ENCODE results near the gene DAZAP2.
"Not testable (repeated sequence)": the region's sequence is repeated elsewhere in the genome, so short reads cannot be mapped to it uniquely, and the experiment has no call there.

DAZAP2 gene

GRCh38 chr12:51225234-51225633 lies 13.4 kb upstream of the DAZAP2 start:
- TF ChIP-seq ZFX (IDR thresholded peaks at IDR 0.05): no peak
- TF ChIP-seq CTCF (conservative IDR thresholded peaks at IDR 0.05): no peak
- H3K27ac ChIP-seq: no peak overlapping the region

GRCh38 chr12:51225771-51226170 lies 12.9 kb upstream of the DAZAP2 start:
- no peak overlapping the region for H3K27ac ChIP-seq
- TF ChIP-seq ZFX (IDR thresholded peaks at IDR 0.05) (no peak), CTCF (conservative IDR thresholded peaks at IDR 0.05) (no peak)

GRCh38 chr12:51227112-51227511 lies 11.5 kb upstream of the DAZAP2 start:
- H3K27ac ChIP-seq: not testable (repeated sequence)

GRCh38 chr12:51227962-51228361 lies 10.7 kb upstream of the DAZAP2 start:
- no peak for TF ChIP-seq ZFX (IDR thresholded peaks at IDR 0.05)
- no peak for TF ChIP-seq CTCF (conservative IDR thresholded peaks at IDR 0.05)
- no peak overlapping the region for H3K27ac ChIP-seq

- TF ChIP-seq ZFX (IDR thresholded peaks at IDR 0.05) (no peak), CTCF (conservative IDR thresholded peaks at IDR 0.05) (no peak)
- H3K27ac ChIP-seq: no peak overlapping the region
Observed at GRCh38 chr12:51229116-51229809, 9.4 kb upstream of the DAZAP2 start.

GRCh38 chr12:51232642-51233041 lies 6.0 kb upstream of the DAZAP2 start:
- H3K27ac ChIP-seq: no peak overlapping the region
- no peak for TF ChIP-seq ZFX (IDR thresholded peaks at IDR 0.05)
- no peak for TF ChIP-seq CTCF (conservative IDR thresholded peaks at IDR 0.05)

- TF ChIP-seq ZFX (IDR thresholded peaks at IDR 0.05): no peak
- no peak for TF ChIP-seq CTCF (conservative IDR thresholded peaks at IDR 0.05)
- no peak overlapping the region for H3K27ac ChIP-seq
Observed at GRCh38 chr12:51234530-51234929, 4.1 kb upstream of the DAZAP2 start.

- peak overlapping the region; percentile 96 for H3K27ac ChIP-seq
- TF ChIP-seq ZFX (IDR thresholded peaks at IDR 0.05): no peak
- no peak for TF ChIP-seq CTCF (conservative IDR thresholded peaks at IDR 0.05)
Observed at GRCh38 chr12:51238037-51238509, 553 bp upstream of the DAZAP2 start.

Data from C4-2B (cell line).